GM21576 (cell line): ENCODE data around the gene PLPP4.

Experiments used
- ATAC-seq: cut with Tn5 transposase; IDR thresholded peaks from one replicate; pipeline ENCODE4 v1.9.1; 2021; ENCODE audit warnings: mild to moderate bottlenecking, moderate library complexity; ENCODE audit not compliant: unreplicated experiment

Gene PLPP4

GRCh38 chr10:120515741-120516140, 58.7 kb downstream of the PLPP4 start:
- no peak for ATAC-seq

DNA sequence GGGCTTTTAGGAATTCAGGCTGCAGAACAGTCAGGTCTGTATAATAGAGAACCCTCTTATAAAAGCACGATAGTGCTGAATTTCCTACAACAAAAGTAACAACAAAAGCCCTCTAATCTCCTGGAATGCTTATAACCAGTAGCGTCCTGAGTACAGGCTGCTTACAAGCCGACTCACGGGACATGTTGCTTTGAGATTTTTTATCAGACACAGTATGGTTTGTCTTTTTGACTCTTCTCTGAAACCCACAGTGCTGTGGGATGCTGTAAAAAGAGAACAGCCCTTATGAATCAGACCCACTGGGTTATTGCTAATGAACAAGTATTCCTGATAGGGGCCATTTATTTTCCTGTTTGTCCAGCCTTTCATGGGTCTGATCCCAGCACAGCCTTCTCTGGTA, 59.4 kb downstream of the PLPP4 start:
- ATAC-seq, result no peak

- no peak for ATAC-seq
Observed at GRCh38 chr10:120517196-120517595, 60.2 kb downstream of the PLPP4 start.

DNA sequence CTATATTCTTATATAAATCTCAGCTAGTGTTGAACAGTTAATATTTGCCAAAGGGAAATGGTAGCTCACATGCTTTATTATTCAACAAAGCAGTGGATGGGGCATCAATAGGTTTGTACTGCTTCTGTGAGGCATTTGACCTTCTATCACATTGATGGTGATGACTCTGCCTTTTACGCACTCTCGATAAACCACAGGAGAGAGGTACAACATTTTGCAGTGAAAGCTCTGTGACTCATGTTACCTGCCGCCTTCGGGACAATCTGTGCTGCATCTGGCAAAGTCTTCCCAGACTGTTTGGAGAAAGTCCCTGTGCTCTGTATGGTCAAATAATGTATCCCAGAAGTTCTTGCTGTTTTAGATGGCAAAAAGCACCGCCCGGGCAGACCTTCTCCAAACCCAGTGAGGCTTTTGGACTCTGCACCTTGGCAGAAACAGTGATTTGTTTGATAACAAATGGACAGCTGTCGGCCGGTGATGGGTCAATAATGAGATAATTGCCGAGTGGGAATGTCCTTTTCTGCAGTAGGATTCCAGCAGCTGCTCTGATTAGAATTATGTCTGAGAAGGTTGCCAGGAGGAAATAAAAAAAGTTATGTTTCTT, 61.0 kb downstream of the PLPP4 start:
- ATAC-seq, result no peak

GRCh38 chr10:120521880-120522279, 64.9 kb downstream of the PLPP4 start:
- ATAC-seq, result no peak

DNA sequence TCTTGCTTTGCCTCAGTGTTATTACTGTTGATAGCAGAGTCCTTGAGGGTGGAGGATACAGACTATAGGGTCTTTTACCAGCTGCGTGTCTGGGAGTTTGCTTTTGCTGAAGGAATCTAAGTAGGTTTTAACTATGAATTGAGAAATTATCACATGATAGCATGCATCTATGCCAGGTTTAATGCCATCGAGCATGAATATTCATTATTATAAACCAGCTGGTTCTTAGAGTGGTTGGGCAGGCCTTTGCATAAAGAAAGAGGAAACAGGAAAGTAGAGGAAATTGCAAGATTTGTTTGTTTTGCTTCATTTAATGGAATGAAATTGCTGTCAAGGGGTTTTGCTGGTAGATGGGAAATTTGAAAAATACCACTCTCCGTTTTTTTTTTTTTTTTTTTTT, 70.7 kb downstream of the PLPP4 start:
- ATAC-seq, result no peak

- no peak for ATAC-seq
Observed at GRCh38 chr10:120530699-120531098, 73.7 kb downstream of the PLPP4 start.

DNA sequence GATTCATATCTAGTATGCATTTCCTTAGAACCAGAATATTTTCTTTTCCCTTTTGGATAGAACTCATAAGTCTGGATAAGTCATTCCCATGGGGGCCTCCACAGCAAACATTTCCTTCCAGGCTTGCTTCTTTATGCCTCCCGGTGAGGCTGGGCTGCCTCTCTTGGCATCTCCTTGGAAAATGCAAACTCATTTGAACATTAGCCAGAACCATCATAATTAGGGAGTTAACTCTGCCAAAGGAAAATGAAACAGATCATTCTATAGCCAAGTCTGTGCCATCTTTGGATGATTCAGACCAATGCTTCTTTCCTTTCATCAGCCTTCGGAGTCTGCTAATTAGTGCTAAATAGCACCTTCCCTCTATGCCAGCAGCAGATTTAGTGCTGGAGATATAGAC, 81.1 kb downstream of the PLPP4 start:
- ATAC-seq, result no peak

- ATAC-seq, result no peak
Observed at GRCh38 chr10:120539076-120539475, 82.0 kb downstream of the PLPP4 start.

- no peak for ATAC-seq
Observed at GRCh38 chr10:120540486-120540885, 83.5 kb downstream of the PLPP4 start.

- no peak for ATAC-seq
Observed at GRCh38 chr10:120541984-120542383, 85.0 kb downstream of the PLPP4 start.

DNA sequence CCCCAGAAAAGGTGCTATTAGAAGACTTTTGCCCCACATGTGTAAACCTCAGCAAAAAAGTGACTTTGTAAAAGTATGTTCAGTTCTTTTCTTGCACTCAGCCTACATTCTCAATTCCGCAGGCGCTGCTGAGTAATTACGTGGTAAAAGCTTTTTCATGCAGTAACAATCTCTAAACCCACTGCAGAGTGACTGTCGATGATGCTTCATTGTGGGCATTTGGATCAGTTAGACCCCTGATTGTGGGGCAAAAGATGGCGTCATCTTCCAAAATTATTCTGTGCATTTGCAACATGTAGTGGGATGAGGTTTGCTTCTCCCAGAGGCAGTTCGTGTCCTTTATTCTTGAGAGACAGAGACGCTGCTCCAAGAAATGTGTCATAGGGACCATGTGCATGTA, 85.6 kb downstream of the PLPP4 start:
- no peak for ATAC-seq

DNA sequence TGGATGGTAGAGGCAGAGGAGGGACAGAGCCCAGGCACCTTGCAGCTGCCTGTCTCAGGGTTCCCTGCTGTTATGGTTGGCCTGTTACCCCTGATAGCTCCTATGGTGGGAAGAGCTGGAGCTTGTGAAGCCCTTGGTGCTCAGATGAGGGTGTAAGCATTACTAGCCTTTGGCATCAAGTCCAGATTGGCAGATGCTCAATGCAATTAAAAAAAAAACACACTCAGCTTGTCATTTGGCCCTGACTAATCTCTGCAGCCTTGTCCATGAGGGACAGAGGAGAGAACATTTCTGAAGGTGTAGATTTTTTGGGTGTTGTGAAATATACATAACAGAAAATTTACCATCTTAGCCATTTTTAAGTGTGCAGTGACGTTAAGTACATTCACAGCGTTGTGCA, 86.3 kb downstream of the PLPP4 start:
- ATAC-seq, result no peak

DNA sequence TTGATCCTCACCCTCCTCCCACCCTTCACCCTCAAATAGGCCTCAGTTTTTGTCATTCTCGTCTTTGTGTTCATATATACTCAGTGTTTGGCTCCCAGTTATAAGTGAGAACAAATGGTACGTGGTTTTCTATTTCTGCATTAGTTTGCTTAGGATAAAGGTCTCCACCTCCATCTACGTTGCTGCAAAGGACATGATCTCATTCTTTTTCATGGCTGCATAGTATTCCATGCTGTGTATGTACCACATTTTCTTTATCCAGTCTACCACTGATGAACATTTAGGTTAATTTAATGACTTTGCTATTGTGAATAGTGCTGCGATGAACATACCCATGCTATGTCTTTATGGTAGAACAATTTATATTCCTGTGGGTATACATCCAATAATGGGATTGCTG, 91.2 kb downstream of the PLPP4 start:
- ATAC-seq, result no peak

DNA sequence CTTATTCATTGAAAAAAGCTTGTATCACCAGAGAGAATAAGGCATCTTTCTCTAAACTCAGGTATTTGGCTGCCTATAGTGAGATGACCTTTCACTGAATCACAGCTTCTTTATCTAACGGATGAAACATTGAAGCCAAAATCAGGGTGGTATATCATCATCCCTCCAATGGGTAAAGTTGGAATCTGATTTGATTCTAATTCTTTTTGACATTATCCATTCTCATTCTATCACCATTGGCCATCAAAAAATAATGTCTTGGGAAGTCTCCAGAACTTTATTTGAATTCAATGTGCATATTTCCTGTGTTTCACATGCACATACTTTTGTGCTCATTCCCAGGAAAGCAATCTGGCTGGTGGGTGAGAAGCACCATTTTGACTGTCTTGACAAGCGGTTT, 95.2 kb downstream of the PLPP4 start:
- ATAC-seq, result no peak

DNA sequence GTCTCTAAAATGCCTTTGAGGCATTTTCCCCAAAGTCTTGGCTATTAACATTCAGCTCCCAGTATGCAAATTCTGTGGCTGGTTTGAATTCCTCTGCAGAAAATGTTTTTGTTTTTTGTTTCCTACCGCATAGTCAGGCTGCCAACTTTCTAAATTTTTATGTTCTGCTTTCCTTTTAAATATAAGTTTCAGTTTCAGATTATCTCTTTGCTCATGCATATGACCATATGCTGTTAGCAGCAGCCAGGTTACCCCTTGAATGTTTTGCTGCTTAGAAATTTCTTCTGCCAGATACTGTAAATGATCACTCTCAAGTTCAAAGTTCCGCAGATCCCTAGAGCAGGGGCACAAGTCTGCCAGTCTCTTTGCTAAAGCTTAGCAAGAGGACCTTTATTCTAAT, 96.9 kb downstream of the PLPP4 start:
- no peak for ATAC-seq

GRCh38 chr10:120555436-120555835, 98.4 kb downstream of the PLPP4 start:
- no peak for ATAC-seq

GRCh38 chr10:120555842-120556532, 99.0 kb downstream of the PLPP4 start:
- ATAC-seq, result no peak

DNA sequence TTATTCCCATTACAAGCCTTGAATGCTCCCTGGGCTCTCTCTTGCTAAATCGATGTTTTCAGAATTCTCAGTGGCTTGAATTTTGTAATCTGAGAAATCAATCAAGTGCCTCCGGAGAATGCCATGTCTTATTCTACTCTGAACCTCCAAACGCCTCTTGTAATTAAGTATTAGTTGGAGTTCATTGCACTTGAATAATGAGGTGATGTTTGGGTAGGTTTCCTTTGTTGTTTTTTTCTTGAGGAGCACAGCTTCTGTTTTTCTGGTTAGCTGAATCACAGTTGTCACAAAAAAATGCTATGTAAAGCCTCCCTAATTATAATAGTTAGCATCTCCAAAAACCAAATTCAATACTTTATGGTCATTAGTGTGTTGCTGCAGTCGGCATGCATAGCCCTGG, 100.3 kb downstream of the PLPP4 start:
- ATAC-seq, result no peak

DNA sequence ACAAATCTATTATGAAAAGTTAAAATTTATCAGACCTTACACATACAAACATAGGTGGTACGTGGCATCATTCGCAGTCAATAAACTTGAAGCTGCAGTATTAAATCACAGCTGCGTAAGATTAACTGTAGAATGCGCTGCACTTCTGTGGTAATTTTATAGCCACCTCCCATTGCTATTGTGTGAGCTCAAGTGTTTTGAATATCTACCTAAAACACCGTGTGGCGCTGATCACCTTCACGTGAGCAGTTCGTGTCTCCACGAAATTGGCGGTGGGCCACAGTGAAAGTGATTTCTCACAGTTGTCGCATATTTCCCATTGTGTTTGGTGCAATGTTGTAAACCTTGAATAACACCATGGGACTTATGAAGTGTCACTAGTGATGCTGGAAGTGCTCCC, 102.8 kb downstream of the PLPP4 start:
- no peak for ATAC-seq

DNA sequence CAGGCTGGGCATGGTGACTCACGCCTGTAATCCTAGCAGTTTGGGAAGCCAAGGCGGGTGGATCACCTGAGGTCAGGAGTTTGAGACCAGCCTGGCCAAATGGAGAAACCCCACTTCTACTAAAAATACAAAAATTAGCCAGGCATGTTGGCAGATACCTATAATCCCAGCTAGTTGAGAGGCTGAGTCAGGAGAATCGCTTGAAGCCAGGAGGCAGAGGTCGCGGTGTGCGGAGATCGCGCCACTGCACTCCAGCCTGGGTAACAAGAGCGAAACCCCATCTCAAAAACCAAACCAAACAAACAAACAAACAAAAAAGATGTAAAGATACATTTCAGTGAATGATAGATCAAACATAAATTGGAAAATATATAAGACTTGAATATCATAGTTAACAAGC, 105.9 kb downstream of the PLPP4 start:
- ATAC-seq, result no peak

DNA sequence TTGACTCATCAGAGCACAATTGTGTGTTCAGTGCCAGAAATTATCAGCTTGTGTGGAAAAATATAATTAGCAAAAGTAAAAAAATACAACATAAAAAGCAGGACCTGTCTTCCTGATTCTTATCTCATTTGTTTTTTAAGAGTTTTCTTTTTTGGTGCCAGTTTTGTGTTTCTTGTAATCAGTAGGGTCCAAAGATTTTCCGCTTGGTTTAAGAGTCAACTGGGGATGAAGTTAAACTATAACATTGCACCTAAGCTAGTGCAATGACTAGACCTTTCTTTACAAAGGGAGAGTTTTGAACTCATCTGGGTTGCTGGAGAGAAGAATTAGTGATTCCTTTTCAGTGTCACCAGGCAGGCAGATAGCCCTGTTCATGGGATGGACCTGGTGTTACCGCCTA, 113.4 kb downstream of the PLPP4 start:
- no peak for ATAC-seq

DNA sequence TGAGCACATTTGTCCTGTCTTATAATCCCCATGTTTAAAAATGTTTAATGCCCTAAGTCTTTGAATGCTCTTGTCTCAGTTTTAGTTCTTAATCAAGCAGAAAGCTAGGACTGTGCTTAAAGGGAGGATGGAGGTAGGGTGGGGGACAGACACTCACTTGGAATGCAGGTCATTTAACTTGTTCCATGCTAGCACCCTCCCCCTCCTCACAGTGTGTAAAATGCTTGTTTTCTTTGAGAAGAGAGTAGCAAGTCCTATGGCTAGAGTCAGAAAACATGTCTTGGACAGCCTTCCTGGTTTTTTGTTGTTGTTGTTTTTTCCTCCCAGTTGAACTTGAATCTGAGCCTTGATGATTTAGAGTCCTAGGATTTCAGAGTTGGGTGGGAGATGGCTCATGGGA, 114.2 kb downstream of the PLPP4 start:
- ATAC-seq, result no peak
